GM19328 (cell line): ENCODE data around the gene SH3RF1.
"Not testable (repeated sequence)": the region's sequence is repeated elsewhere in the genome, so short reads cannot be mapped to it uniquely, and the experiment has no call there.

Experiments used
- ATAC-seq: cut with Tn5 transposase; IDR thresholded peaks from one replicate; pipeline ENCODE4 v1.9.1; 2021; ENCODE audit warnings: mild to moderate bottlenecking, moderate library complexity; ENCODE audit not compliant: unreplicated experiment

Gene SH3RF1

DNA sequence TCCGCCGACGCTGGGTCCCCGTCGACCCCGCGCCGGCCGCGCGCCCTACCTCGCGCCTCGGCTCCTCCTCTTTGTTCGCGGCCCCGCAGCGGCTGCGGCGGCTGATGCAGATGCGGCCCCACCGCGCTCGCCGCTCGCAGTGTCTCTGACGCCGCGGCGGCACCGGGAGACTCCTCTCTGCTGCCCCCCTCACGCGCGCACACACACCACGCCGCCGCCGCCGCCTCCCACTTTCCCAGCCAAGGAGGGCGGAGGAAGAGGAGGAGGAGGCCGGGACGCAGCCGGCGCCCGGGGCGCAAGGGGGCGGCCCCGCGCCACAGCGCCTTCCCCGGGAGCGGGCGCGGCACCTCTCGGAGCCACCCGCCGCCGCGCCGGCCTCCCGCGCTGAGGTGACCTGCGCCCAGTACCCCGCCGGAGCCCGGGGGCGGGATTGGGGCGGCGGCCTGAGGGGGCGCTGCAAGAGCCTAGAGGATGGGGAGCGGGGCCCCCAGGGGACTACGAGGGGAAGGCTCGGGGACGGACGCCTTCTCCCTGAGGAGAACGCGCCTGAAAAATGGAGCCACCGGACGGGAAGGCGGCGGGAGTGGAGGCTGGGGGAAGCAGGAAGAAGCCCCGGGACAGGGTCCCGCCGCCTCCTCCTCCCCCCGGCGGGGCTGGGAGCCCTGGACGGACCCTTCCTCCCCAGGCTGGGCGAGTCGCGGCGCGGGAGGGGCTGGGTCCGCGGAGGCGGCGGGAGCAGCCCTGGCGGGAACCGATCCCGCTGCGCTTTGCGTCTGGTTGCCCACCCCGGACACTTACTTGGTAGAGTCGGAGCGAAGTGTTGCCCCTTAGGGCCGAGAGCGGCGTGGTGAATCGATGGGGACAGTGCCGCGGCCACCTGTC, at the start of gene SH3RF1:
Gene SH3RF1 (minus strand): TSS at position 147 of the 882 bp plus-strand sequence. CDS start 1,744 bp downstream, outside the sequence.
- ATAC-seq, result peak; percentile 61

DNA sequence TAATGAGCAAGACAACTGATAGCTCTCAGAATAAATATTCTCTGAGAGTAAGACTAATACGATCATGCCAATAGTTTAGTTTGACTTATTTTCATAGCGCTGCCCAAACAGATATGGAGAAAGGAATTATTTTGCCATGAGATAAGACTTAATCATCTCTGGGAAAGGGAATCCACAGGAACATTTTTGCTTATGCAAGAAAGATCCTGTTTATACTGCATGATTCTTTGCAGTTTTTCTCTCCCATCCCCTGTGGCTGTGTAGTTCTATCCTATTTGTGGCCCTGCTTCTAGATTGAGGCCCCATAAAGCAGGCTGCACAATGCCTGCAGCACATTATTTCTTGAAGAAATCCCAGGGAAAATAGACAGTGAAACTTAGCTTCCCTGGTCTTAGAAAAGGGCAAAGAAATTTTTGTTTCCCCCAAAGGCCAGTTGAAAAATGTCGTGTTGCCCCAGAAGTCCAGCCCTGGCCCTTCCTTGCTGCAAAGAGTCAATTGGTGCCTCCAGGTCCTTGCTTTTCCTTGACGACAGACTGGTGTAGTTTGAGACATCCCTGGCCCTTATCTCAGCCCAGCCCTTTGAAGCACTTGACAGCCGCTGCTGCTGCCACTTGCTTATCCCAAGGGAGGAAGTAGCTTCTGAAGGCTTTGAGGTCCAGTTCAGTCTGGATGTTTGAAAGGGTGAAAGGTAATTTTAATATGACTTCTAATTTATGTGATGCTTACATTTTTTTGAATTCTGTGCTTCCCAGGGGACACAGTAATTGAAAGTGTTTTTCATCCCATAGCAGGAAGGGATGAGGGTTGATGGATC, 45.0 kb upstream of the SH3RF1 start:
- ATAC-seq, result no peak

DNA sequence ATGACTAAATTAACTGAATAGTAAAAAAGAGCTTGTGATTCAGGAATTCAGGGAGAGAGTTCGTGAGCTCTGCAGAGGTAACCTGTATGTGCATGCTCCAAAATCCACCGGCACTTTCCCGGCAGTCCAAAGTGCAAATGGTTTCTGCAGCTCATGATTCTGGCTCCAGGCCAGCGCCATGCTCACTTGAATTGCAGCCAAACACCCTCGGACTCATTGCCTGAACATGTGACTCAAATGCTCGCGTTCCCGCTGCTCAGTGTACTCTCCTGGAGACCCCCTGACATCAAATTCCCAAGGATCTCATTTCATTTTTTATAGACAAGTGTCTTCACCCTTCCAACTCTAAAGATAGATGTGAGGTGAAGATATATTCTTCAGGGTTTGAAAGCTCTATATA, 44.1 kb upstream of the SH3RF1 start:
- ATAC-seq, result no peak

GRCh38 chr4:169313732-169314131, 43.0 kb upstream of the SH3RF1 start:
- ATAC-seq, result no peak

GRCh38 chr4:169312690-169313422, 42.1 kb upstream of the SH3RF1 start:
- no peak for ATAC-seq

DNA sequence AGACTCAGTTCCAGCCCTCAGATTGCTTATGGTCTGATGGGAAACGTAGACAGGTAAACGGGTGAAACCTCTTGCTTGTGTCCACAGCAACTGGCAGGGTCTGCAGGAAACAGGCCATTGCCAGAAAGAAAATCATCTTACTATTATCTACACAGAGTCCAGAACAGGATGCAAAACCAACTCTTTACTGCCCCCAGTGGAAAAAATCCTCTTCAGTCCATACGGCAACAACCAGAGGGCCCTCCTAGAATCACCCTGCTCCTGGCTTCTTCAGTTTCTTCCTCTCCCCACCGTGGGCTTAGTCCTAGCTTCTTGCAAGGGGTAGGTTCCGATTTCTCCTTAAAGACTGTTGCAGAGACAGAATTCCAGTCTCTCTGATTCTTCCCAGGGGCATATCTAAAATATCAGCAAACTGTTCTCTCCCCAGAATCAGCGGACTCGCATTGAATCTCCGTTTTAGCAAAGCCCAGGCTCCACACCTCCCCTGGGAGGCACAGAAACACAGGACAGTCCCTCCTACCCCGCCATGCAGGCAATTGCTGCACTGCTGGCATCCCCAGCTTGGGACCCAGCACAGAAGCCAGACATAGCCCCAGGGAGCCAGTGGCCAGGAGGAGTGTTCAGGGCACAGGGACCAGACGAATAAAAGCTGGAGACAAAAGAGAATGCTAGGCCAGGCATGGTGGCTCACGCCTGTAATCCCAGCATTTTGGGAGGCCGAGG, 41.0 kb upstream of the SH3RF1 start:
- peak; percentile 62 for ATAC-seq

DNA sequence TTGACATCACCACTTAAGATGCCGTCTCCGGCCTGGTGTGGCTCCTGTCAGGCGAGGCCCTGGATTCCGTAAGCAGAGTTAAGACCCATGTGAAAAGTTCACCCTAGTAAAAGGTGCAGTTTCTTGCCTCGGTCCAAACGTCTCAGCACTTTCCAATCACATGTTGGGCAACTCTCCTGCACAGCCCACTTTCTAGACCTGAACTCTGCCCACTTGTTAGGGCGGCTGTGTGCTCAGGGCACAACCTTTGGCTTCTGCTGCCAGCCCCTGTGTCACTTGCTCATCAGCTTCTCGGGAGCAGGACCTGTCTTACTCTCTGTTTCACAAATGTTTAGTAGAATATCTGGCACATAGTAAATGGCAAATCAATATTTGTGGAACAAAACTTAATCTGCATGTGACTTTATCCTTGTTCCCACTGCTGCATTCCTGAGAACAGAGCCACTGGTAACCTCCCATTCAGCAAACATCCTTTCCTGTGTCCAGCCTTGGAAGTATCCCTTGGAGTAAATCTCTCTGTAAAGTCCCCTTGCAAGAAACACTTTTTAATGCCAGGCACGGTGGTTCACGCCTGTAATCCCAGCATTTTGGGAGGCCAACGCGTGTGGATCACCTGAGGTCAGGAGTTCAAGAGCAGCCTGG, 38.7 kb upstream of the SH3RF1 start:
- ATAC-seq, result no peak

GRCh38 chr4:169307576-169307975, 36.8 kb upstream of the SH3RF1 start:
- ATAC-seq, result no peak

DNA sequence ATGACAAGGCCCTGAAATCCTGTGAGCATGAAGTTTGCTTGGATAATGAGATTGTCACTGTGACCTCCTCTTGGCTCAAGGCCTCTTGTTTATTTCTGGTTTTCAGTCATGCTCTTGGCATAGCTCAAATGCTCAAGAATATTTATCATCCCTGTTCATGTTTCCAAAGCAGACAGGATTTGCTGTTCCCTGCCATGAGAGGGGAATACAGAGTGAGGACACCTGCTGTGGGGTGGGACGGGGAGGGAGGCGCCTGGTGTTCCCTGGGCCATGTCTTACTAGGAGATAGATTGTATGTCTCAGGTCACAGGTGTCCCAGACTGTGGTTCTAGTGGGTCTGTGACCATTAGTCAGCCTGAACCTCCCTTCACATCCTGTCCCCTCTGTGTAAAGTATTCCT, 34.9 kb upstream of the SH3RF1 start:
- no peak for ATAC-seq

DNA sequence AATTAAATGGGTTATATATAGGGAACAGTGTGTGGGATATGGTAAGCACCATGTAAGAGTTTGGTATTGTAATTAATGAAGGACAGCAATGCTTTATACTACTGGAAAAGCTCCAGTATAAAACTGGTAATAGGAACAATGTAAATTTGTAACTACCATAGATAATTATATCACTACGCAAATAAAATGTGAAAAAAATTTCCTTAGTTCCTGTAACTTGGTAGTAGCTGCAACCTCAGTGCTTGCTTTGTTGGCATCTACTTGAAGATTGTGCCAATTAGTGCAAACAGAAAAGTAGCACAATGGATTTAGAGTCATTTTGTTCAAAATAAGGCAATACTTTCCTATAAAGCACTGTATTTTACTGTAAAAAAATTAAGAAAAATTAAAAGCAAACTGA, 34.4 kb upstream of the SH3RF1 start:
- no peak for ATAC-seq

DNA sequence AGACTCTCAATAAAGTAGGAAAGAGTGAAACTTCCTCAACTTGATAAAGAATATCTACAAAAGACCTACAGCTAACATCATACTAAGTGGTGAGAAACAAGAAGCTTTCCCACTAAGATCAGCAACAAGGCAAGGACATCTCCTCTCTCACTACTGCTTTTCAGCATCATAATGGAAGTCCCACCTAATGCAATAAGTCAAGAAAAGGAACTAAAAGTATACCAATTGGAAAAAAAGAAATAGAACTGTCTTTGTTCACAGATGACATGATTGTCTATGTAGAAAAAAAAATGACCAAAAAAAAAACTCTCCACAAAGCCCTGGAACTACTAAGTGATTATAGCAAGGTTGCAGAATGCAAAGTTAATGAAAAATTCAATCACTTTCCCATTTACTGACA, 25.1 kb upstream of the SH3RF1 start:
- no peak for ATAC-seq

DNA sequence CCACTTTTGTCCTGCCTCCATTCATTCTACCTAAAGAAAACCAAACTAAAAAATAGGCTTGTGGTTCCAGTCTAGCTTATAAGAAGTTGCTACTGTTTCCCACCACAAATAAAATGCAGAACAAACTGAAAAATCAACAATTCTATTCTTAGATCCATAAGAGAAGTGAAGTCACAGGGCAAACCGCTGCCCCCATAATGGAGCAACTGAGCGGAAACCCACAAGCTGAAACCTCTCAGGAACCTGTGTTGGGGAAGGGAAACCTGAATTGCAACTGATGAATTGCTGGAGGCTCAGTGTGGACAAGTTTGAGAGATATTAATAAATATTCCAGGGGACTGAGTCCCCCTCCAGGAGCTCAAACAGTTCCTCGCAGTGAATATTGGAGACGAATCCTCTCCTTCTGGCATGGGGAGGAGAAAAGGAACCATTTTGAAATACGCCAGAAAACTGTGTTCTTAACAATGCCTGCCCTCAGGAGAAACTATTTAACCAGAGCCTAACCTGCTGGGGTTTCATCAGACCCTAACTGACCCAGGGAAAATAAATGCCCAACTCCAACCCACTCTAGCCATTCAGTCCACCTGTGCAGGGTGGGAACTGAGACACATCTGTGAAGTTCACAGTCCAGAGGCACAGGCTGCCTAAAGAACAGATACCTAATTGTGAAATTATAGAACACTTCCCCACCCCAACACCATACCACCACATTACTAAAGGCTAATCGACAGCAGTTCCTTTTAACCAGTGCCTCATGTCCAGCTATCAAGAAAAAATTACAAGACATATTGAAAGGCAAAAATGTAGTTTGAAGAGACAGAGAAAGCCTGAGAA, 22.8 kb upstream of the SH3RF1 start:
- ATAC-seq, result peak; percentile 88

GRCh38 chr4:169287983-169288382, 17.2 kb upstream of the SH3RF1 start:
- not testable (repeated sequence) for ATAC-seq

DNA sequence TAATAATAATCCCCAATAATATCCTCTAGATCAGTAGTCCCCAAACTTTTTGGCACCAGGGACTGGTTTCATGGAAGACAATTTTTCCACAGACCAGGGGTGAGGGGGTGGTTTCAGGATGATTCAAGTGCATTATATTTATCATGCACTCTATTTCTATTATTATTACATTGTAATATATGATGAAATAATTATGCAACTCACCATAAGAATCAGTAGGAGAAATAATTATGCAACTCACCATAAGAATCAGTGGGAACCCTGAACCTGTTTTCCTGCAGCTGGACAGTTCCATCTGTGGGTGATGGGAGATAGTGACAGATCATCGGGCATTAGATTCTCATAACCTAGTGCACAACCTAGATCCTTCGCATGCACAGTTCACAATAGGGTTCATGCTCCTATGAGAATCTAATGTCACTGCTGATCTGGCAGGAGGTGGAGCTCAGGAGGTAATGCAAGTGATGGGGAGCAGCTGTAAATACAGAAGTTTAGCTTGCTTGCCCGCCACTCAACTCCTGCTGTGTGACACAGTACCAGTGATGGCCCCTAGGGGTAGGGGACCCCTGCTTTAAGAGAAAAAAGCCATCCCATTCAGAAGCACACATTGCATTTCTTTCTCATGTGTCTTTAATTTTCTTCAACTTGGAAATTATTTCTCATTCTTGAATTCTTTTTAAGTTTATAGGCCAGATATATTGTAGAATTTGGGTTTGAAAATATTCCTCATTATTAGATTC, 16.0 kb upstream of the SH3RF1 start:
- ATAC-seq, result no peak

GRCh38 chr4:169283114-169283509, 12.4 kb upstream of the SH3RF1 start:
- ATAC-seq, result no peak

DNA sequence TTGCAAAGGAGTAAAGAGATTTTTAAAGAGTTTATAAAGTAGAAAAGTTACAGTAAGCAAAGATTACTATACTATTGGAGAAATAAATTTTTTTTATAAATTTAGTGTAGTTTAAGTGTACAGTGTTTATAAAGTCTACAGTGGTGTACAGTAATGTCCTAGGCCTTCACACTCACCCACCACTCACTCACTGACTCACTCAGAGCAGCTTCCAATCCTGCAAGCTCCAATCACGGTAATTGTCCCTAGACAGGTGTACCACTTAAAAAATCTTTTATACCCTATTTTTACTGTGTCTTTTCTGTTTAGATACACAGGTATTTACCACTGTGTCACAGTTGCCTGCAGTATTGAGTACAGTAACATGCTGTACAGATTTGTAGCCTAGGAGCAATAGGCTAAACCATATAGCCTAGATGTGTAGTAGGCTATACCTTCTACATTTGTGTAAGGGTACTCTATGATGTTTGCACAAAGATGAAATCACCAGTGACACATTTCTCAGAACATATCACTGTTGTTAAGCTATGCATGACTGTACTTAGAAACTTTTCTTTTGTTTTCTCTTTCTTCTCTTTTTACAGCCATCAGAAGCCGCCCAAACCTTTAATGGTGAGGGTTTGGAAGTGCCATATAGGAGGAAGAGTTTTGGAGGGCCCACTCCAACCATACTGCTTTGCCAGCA, 11.8 kb upstream of the SH3RF1 start:
- ATAC-seq, result no peak

GRCh38 chr4:169279108-169279507, 8.4 kb upstream of the SH3RF1 start:
- no peak for ATAC-seq

GRCh38 chr4:169278624-169279023, 7.9 kb upstream of the SH3RF1 start:
- no peak for ATAC-seq
